ENCODE measurements around the gene TRIO.

The TRIO gene

DNA sequence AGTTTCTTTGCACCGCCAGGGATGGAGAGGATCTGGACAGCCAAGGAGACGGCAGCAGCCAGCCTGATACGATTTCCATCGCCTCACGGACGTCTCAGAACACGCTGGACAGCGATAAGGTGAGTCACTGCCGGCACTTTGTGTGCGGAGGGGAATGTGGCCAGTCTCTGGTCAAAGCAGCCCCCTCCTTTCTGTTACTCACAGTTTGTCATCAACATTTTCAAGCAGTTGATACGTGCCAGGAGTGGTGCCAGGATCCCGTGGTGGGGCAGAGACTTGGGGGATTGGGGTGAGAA is 263.4 kb downstream of the TRIO start:
- POLR2A ChIA-PET, result no interaction called here
- TF ChIP-seq ARNT (IDR thresholded peaks at IDR 0.05) (no peak), FOXM1 (IDR thresholded peaks at IDR 0.05; ENCODE audit: borderline replicate concordance) (no peak), CTBP1 (IDR thresholded peaks at IDR 0.05; ENCODE audit: borderline replicate concordance) (no peak), ELF4 (IDR thresholded peaks at IDR 0.05) (no peak), TARDBP (IDR thresholded peaks at IDR 0.05) (no peak), SP1 (IDR thresholded peaks at IDR 0.05) (no peak), FOXK2 (IDR thresholded peaks at IDR 0.05) (no peak), FOXA1 (IDR thresholded peaks at IDR 0.05) (no peak), BHLHE40 (IDR thresholded peaks at IDR 0.05; ENCODE audit: borderline replicate concordance) (no peak)
- TF ChIP-seq, protein P1, sequence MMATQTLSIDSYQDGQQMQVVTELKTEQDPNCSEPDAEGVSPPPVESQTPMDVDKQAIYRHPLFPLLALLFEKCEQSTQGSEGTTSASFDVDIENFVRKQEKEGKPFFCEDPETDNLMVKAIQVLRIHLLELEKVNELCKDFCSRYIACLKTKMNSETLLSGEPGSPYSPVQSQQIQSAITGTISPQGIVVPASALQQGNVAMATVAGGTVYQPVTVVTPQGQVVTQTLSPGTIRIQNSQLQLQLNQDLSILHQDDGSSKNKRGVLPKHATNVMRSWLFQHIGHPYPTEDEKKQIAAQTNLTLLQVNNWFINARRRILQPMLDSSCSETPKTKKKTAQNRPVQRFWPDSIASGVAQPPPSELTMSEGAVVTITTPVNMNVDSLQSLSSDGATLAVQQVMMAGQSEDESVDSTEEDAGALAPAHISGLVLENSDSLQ (IDR thresholded peaks at IDR 0.05), result no peak
- CTCF ChIA-PET, result no interaction called here
- DNase-seq (ENCODE audit: extremely low spot score), result no peak

DNA sequence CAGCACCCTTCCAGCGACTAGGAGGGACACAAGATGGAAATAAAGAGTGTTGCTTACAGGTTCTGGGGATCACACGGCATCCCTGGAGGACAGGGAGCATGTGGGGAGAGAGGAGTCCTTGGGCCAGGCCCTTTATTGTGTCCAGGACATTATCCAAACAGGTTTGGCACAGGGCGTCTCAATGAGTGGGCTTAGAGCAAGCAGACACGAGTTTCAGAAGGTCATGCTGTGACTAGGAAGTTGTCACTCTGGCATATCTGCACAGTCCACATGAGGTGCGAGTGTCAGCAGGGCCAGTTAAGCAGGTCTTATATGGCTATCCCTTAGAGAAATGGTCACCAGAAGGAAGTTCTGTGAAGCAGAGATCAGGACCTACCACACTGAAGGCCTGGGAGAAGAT is 263.9 kb downstream of the TRIO start:
- no peak for DNase-seq (ENCODE audit: extremely low spot score)
- TF ChIP-seq BHLHE40 (IDR thresholded peaks at IDR 0.05; ENCODE audit: borderline replicate concordance) (no peak), SUZ12 (IDR thresholded peaks at IDR 0.05) (no peak), HDGF (IDR thresholded peaks at IDR 0.05; ENCODE audit: borderline replicate concordance) (no peak), FOXM1 (IDR thresholded peaks at IDR 0.05; ENCODE audit: borderline replicate concordance) (no peak), ZNF384 (IDR thresholded peaks at IDR 0.05) (no peak), TARDBP (IDR thresholded peaks at IDR 0.05) (no peak), LEF1 (IDR thresholded peaks at IDR 0.05; ENCODE audit: borderline replicate concordance) (no peak), FOXA1 (IDR thresholded peaks at IDR 0.05) (no peak), NFRKB (IDR thresholded peaks at IDR 0.05) (no peak), ELF4 (IDR thresholded peaks at IDR 0.05) (no peak), L3MBTL2 (conservative IDR thresholded peaks at IDR 0.05) (no peak), CTBP1 (IDR thresholded peaks at IDR 0.05; ENCODE audit: borderline replicate concordance) (no peak), FOXK2 (IDR thresholded peaks at IDR 0.05) (no peak), ARNT (IDR thresholded peaks at IDR 0.05) (no peak), SP1 (IDR thresholded peaks at IDR 0.05) (no peak)
- TF ChIP-seq, protein P1 (IDR thresholded peaks at IDR 0.05), result no peak
- ChIA-PET POLR2A (no interaction called here), CTCF (no interaction called here)

DNA sequence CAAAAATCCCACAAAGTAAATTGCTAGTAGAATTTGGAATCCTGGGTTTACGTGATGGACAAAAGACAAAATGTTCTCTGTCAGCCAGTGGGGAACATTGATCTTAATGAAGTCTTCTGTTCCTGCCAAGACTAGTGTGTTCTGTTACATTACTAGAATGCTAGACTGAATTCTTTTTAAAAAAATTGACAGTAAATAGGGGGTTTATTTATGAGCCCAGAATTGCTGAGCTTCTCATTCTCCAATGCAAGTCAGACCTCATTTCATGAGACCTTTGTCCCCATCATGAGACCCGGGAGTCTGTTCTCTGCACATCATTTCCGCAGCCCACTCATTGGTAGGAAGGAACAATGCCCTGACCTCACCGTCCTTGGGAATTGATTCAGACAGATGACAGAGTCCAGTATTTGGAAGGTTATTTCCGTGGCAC is 264.6 kb downstream of the TRIO start:
- POLR2A ChIA-PET, result no interaction called here
- DNase-seq (ENCODE audit: extremely low spot score), result no peak
- TF ChIP-seq TARDBP (IDR thresholded peaks at IDR 0.05) (no peak), CTBP1 (IDR thresholded peaks at IDR 0.05; ENCODE audit: borderline replicate concordance) (no peak), NFRKB (IDR thresholded peaks at IDR 0.05) (no peak), HDGF (IDR thresholded peaks at IDR 0.05; ENCODE audit: borderline replicate concordance) (no peak), ARNT (IDR thresholded peaks at IDR 0.05) (no peak), L3MBTL2 (conservative IDR thresholded peaks at IDR 0.05) (no peak), SUZ12 (IDR thresholded peaks at IDR 0.05) (no peak), ZNF384 (IDR thresholded peaks at IDR 0.05) (no peak), LEF1 (IDR thresholded peaks at IDR 0.05; ENCODE audit: borderline replicate concordance) (no peak), BHLHE40 (IDR thresholded peaks at IDR 0.05; ENCODE audit: borderline replicate concordance) (no peak)
- CTCF ChIA-PET, result no interaction called here

DNA sequence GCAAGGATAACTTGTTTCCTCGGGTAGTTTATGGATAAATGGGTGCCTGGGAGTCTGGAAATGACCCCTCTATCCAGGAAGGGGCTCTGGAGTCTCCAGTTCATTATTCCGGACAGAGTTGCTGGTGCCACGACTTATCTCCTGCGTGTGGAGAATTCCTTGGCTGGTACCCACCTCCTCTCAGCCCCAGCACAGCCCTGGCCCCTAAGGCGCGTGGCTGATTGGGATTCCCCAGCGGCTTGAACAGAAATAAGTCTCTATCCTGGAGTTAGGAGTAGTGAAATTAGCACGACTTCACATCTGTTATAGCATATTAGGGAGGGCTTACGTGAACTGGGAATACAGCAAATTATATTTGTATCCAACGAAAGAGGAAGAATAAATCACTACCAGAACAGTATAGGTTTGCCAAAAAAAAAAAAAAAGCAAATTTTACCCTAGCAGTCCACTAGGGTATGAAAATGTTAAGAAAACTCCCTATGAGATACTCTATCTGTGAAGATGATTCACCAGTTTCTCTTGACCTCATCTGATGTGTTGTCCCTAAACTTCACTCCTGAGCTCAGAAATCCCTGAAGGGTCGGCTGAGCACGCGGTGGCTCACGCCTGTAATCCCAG is 265.9 kb downstream of the TRIO start:
- CTCF ChIA-PET, result interaction anchor here (1.1 kb wide), 1 partner anchor 215 kb away, joined by 6 read pairs; no protein-coding TSS in a partner anchor
- POLR2A ChIA-PET, result no interaction called here
- no peak for DNase-seq (ENCODE audit: extremely low spot score)

DNA sequence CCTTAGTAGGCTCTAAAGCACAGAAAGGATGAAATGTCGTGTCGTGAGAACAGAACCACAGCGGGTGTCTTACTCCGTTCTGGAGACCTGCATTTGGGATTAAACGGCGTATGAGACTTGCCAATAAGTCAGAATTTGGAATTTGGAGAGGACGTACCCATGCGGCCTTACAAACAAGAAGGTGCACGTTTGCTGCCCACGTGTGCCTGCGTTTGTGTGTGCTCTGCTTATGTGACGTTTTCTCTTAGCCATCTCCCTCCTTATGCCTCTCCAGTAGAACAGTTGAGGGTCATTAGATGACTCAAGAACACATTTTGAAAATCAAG is 266.9 kb downstream of the TRIO start:
- CTCF ChIA-PET, result no interaction called here
- DNase-seq (ENCODE audit: extremely low spot score), result no peak
- POLR2A ChIA-PET, result no interaction called here
- no peak for TF ChIP-seq ELF4 (IDR thresholded peaks at IDR 0.05)
- TF ChIP-seq, protein P1 (IDR thresholded peaks at IDR 0.05), result no peak
- TF ChIP-seq TARDBP (IDR thresholded peaks at IDR 0.05), result no peak
- no peak for TF ChIP-seq FOXM1 (IDR thresholded peaks at IDR 0.05; ENCODE audit: borderline replicate concordance)
- TF ChIP-seq BHLHE40 (IDR thresholded peaks at IDR 0.05; ENCODE audit: borderline replicate concordance), result no peak
- TF ChIP-seq CTBP1 (IDR thresholded peaks at IDR 0.05; ENCODE audit: borderline replicate concordance), result no peak
- TF ChIP-seq FOXA1 (IDR thresholded peaks at IDR 0.05), result no peak
- TF ChIP-seq SUZ12 (IDR thresholded peaks at IDR 0.05), result no peak
- no peak for TF ChIP-seq NFRKB (IDR thresholded peaks at IDR 0.05)
- no peak for TF ChIP-seq SP1 (IDR thresholded peaks at IDR 0.05)
- TF ChIP-seq ZNF384 (IDR thresholded peaks at IDR 0.05), result no peak
- no peak for TF ChIP-seq LEF1 (IDR thresholded peaks at IDR 0.05; ENCODE audit: borderline replicate concordance)
- no peak for TF ChIP-seq HDGF (IDR thresholded peaks at IDR 0.05; ENCODE audit: borderline replicate concordance)
- no peak for TF ChIP-seq L3MBTL2 (conservative IDR thresholded peaks at IDR 0.05)
- no peak for TF ChIP-seq FOXK2 (IDR thresholded peaks at IDR 0.05)
- no peak for TF ChIP-seq ARNT (IDR thresholded peaks at IDR 0.05)

More for the DNA sequence above, 265.9 kb downstream of the TRIO start:
- TF ChIP-seq SP1 (IDR thresholded peaks at IDR 0.05) (no peak), HDGF (IDR thresholded peaks at IDR 0.05; ENCODE audit: borderline replicate concordance) (no peak), L3MBTL2 (conservative IDR thresholded peaks at IDR 0.05) (no peak), ELF4 (IDR thresholded peaks at IDR 0.05) (no peak), FOXM1 (IDR thresholded peaks at IDR 0.05; ENCODE audit: borderline replicate concordance) (no peak), SUZ12 (IDR thresholded peaks at IDR 0.05) (no peak), ARNT (IDR thresholded peaks at IDR 0.05) (no peak)
- TF ChIP-seq, protein P1 (IDR thresholded peaks at IDR 0.05), result no peak
